Esophagus squamous epithelium (tissue), 5 donors: ENCODE data around the gene C2orf76. TPM values are rescaled to one million over a fixed set of nuclear protein-coding genes. Genes with fewer than 3 reads are reported as not detected.
A peak's percentile ranks its signal among the peaks of the same experiment; 100 is the strongest.

ENCODE experiments used
- DNase-seq: peaks from one replicate; lab custom pipeline; 2025; lab: John Stamatoyannopoulos, UW
- H3K27ac ChIP-seq, 4 donors: fragments of 200-600 bp; sonication (generic); one replicate each; pipeline ENCODE4 v1.5.1; 2016 to 2019; ENCODE audit warnings: mild to moderate bottlenecking in 1 of 4
- H3K27me3 ChIP-seq, 4 donors: fragments of 200-600 bp; sonication (generic); 1 replicate in 3 of 4; 2 replicates in 1 of 4; pipeline versions ENCODE4 v1.5.1 to v1.6.0; 2017 to 2021; ENCODE audit warnings: antibody characterized with exemption in 1 of 4
- H3K36me3 ChIP-seq, 3 donors: fragments of 200-600 bp; sonication (generic); one replicate each; pipeline ENCODE4 v1.5.1; 2016 to 2019
- H3K4me1 ChIP-seq, 3 donors: fragments of 200-600 bp; sonication (generic); one replicate each; pipeline ENCODE4 v1.5.1; 2017 to 2019
- H3K4me3 ChIP-seq, 4 donors: fragments of 200-600 bp; sonication (generic); 1 replicate in 3 of 4; 2 replicates in 1 of 4; pipeline ENCODE4 v1.5.1; 2016 to 2019; ENCODE audit warnings: mild to moderate bottlenecking in 2 of 4, moderate library complexity in 1 of 4
- H3K9me3 ChIP-seq, 3 donors: fragments of 200-600 bp; sonication (generic); one replicate each; pipeline ENCODE4 v1.5.1; 2016 to 2019
- POLR2A ChIP-seq, 4 donors: fragments of 450-650 bp; IDR thresholded peaks; one replicate each; pipeline ENCODE4 v1.6.1; 2017; ENCODE audit warnings: antibody characterized with exemption in 4 of 4, mild to moderate bottlenecking in 4 of 4, moderate library complexity in 3 of 4
- WGBS, 2 donors: methylation state at CpG; one replicate each; pipeline ENCODE4 v1.1.5; 2018; 5-methylcytosine and 5-hydroxymethylcytosine counted together
- intact Hi-C: fragments of 100-400 bp; cut with DNase I; formaldehyde crosslinking; loops from one replicate; pipeline ENCODE4 v1.15.0; 2022
- total RNA-seq, 4 donors: library from RNA; depleted of rRNA; stranded (reverse); fragments of >200 nt; gene quantifications; one replicate each; pipeline ENCODE4 v1.1.0, GENCODE V29; 2016
- TF ChIP-seq, protein P1 (sequence below), 6 experiments: fragments of 450-650 bp in 4 of 6; fragments of 200-600 bp in 2 of 6; sonication (generic) in 2 of 6; IDR thresholded peaks; one replicate each; pipeline ENCODE4 v1.5.1; 2016 to 2019; ENCODE audit warnings: antibody characterized with exemption in 6 of 6, mild to moderate bottlenecking in 4 of 6, moderate library complexity in 4 of 6
- donor health status: DM: yes; HTN: yes; CAD: no.

Gene C2orf76
- total RNA-seq, 4 donors from 2014 or later: 5.7 to 9.7 (median 8.4) TPM

GRCh38 chr2:119253760-119254600 is 112.7 kb downstream of the C2orf76 start:
- Histone ChIP-seq H3K36me3 (peaks cover 0 to 63% (median 3%) of the 10 kb centered on the region in 3 donors), H3K27ac (peak overlapping the region in 3 of 4 donors; percentile 67 to 82 (median 72)), H3K4me3 (no peak overlapping the region), H3K27me3 (no peaks in the 10 kb centered on the region), H3K4me1 (peaks cover 4 to 26% (median 12%) of the 10 kb centered on the region in 3 donors), H3K9me3 (no peaks in the 10 kb centered on the region)
- DNase-seq: no peak
- WGBS, 2 donors: 91 to 99% methylated on average over 9 to 11 of the region's 14 CpGs
- TF ChIP-seq POLR2A (IDR thresholded peaks at IDR 0.05): no peak
- TF ChIP-seq, protein P1, sequence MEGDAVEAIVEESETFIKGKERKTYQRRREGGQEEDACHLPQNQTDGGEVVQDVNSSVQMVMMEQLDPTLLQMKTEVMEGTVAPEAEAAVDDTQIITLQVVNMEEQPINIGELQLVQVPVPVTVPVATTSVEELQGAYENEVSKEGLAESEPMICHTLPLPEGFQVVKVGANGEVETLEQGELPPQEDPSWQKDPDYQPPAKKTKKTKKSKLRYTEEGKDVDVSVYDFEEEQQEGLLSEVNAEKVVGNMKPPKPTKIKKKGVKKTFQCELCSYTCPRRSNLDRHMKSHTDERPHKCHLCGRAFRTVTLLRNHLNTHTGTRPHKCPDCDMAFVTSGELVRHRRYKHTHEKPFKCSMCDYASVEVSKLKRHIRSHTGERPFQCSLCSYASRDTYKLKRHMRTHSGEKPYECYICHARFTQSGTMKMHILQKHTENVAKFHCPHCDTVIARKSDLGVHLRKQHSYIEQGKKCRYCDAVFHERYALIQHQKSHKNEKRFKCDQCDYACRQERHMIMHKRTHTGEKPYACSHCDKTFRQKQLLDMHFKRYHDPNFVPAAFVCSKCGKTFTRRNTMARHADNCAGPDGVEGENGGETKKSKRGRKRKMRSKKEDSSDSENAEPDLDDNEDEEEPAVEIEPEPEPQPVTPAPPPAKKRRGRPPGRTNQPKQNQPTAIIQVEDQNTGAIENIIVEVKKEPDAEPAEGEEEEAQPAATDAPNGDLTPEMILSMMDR (IDR thresholded peaks at IDR 0.05): no peak
- intact Hi-C loops: no loop called here

DNA sequence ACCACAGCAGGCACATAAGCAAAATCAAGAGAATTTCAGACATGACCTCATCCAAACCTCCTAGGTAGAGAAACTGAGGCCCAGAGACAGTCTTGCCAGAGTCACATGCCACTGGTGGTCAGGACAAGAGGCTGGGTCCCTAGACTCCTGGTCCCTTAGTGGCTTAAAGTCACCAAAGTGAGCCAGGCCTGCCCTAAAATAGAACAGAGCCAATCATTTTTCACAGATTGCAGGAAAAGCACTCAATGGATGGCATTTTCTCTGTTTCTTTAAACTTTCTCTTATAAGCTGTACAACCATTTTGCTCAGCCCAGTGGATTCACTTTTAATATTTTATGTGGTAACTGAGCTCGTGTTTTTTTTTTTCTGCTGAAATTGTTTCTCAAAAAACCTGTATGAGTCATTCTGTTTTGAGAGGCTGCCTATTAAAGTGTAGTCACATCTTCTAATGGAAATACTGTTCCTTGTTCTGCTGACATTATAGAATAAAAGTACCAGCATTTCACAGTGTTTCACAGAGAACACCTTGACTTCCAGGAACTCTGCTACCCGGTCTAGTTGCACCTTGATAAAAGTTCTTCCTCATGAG is 113.4 kb downstream of the C2orf76 start:
- no peak for DNase-seq
- H3K4me3 ChIP-seq: no peak overlapping the region
- TF ChIP-seq POLR2A (IDR thresholded peaks at IDR 0.05): no peak
- TF ChIP-seq, protein P1 (IDR thresholded peaks at IDR 0.05): no peak
- H3K9me3 ChIP-seq: no peaks in the 10 kb centered on the region
- H3K27ac ChIP-seq: peak overlapping the region; percentile 65 to 82 (median 70)
- WGBS, 2 donors: 20 to 52% methylated on average over 2 of the region's 2 CpGs
- no peaks in the 10 kb centered on the region for H3K27me3 ChIP-seq
- intact Hi-C loops: no loop called here
- peaks cover 7 to 33% (median 12%) of the 10 kb centered on the region in 3 donors for H3K4me1 ChIP-seq
- peaks cover 0 to 61% (median 3%) of the 10 kb centered on the region in 3 donors for H3K36me3 ChIP-seq

Other genes starting within 250 kb of the C2orf76 start
- gene C1QL2, start 208.1 kb downstream of the C2orf76 start, total RNA-seq: not detected
- 10 to 100 TPM; 18.1 to 28.8 (median 25.7) TPM for gene STEAP3, start 143.0 kb downstream of the C2orf76 start, total RNA-seq
- 100 to 1,000 TPM; 389 to 692 (median 411) TPM for gene DBI, start 143 bp upstream of the C2orf76 start, total RNA-seq
- gene TMEM37, start 65.0 kb upstream of the C2orf76 start, total RNA-seq: 10 to 100 TPM in 1 of 4 donors, 1 to 10 TPM in 3; 2.6 to 11.4 (median 3.8) TPM
- gene SCTR, start 157.6 kb upstream of the C2orf76 start, total RNA-seq: not detected
- under 1 TPM in 1 of 4 donors, not detected in 3; 0.38 TPM for gene CFAP221, start 177.6 kb upstream of the C2orf76 start, total RNA-seq